Activated B cell treated with CpG ODN at 0.5 μM for 24 hours (primary cell): ENCODE measurements around the gene NPFF. TPM values are rescaled to one million over a fixed set of nuclear protein-coding genes. Genes with fewer than 3 reads are reported as not detected.
A peak's percentile ranks its signal among the peaks of the same experiment; 100 is the strongest.

Experiments
- ATAC-seq: fragments of 200-7000 bp; cut with Tn5 transposase; one replicate; pipeline ENCODE4 v1.10.0; 2021; ENCODE audit warnings: low read depth, mild to moderate bottlenecking, moderate library complexity
- CTCF ChIA-PET: fragments of 350-600 bp; sonication (Branson Sonifier 250); formaldehyde crosslinking; loops from one replicate; lab custom pipeline; 2021; ENCODE audit warnings: antibody characterized with exemption; lab: Charles Lee
- POLR2A ChIA-PET: fragments of 350-600 bp; sonication (Branson Sonifier 250); formaldehyde crosslinking; loops from one replicate; lab custom pipeline; 2021; ENCODE audit warnings: antibody characterized with exemption; lab: Charles Lee
- DNase-seq: peaks from one replicate; pipeline ENCODE4 v3.0.0; 2022
- H3K27ac Mint-ChIP-seq: one replicate; pipeline ENCODE4 v1.8.0; 2020; ENCODE audit warnings: mixed read lengths
- H3K27me3 Mint-ChIP-seq: one replicate; pipeline ENCODE4 v1.8.0; 2021; ENCODE audit warnings: mixed read lengths
- H3K36me3 Mint-ChIP-seq: one replicate; pipeline ENCODE4 v1.8.0; 2021; ENCODE audit warnings: low read depth, mixed read lengths
- H3K4me1 Mint-ChIP-seq: one replicate; pipeline ENCODE4 v1.8.0; 2021; ENCODE audit warnings: mixed read lengths
- H3K4me3 Mint-ChIP-seq: one replicate; pipeline ENCODE4 v1.8.0; 2020; ENCODE audit warnings: mild to moderate bottlenecking, mixed read lengths
- H3K9me3 Mint-ChIP-seq: one replicate; pipeline ENCODE4 v1.8.0; 2020; ENCODE audit warnings: mixed read lengths
- intact Hi-C: fragments of 100-400 bp; cut with micrococcal nuclease; formaldehyde crosslinking; loops from one replicate; pipeline ENCODE4 v1.15.1; 2024
- total RNA-seq: library from RNA; stranded (reverse); gene quantifications from 2 replicates; pipeline ENCODE4 v1.2.3, GENCODE V29; 2022
- TF ChIP-seq, protein P1 (sequence below): fragments of 200-600 bp; IDR thresholded peaks from one replicate; pipeline ENCODE4 v1.8.0; 2022; ENCODE audit warnings: antibody characterized with exemption, mild to moderate bottlenecking

Gene NPFF
- total RNA-seq, 1 donor from 2014 or later: not detected

GRCh38 chr12:53496752-53497032 lies 10.6 kb downstream of the NPFF start:
- ChIA-PET POLR2A (no interaction called here), CTCF (no interaction called here)
- no peak overlapping the region for H3K27ac Mint-ChIP-seq
- H3K4me3 Mint-ChIP-seq: no peak overlapping the region
- intact Hi-C loops: no loop called here
- no peaks in the 10 kb centered on the region for H3K27me3 Mint-ChIP-seq
- H3K4me1 Mint-ChIP-seq: peaks cover 45% of the 10 kb centered on the region
- DNase-seq: no peak
- TF ChIP-seq, protein P1, sequence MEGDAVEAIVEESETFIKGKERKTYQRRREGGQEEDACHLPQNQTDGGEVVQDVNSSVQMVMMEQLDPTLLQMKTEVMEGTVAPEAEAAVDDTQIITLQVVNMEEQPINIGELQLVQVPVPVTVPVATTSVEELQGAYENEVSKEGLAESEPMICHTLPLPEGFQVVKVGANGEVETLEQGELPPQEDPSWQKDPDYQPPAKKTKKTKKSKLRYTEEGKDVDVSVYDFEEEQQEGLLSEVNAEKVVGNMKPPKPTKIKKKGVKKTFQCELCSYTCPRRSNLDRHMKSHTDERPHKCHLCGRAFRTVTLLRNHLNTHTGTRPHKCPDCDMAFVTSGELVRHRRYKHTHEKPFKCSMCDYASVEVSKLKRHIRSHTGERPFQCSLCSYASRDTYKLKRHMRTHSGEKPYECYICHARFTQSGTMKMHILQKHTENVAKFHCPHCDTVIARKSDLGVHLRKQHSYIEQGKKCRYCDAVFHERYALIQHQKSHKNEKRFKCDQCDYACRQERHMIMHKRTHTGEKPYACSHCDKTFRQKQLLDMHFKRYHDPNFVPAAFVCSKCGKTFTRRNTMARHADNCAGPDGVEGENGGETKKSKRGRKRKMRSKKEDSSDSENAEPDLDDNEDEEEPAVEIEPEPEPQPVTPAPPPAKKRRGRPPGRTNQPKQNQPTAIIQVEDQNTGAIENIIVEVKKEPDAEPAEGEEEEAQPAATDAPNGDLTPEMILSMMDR: no peak
- no peak for ATAC-seq
- no peaks in the 10 kb centered on the region for H3K9me3 Mint-ChIP-seq
- H3K36me3 Mint-ChIP-seq: peaks cover 3% of the 10 kb centered on the region

- ChIA-PET CTCF (no interaction called here), POLR2A (no interaction called here)
- H3K9me3 Mint-ChIP-seq: no peaks in the 10 kb centered on the region
- intact Hi-C loops: no loop called here
- H3K36me3 Mint-ChIP-seq: peaks cover 2% of the 10 kb centered on the region
- TF ChIP-seq, protein P1: no peak
- no peak overlapping the region for H3K4me3 Mint-ChIP-seq
- H3K4me1 Mint-ChIP-seq: peaks cover 42% of the 10 kb centered on the region
- ATAC-seq (no peak), DNase-seq (no peak)
- no peak overlapping the region for H3K27ac Mint-ChIP-seq
- H3K27me3 Mint-ChIP-seq: no peaks in the 10 kb centered on the region
These were observed 11.2 kb downstream of the NPFF start for GRCh38 chr12:53495903-53496751.

- H3K4me1 Mint-ChIP-seq: peaks cover 28% of the 10 kb centered on the region
- H3K36me3 Mint-ChIP-seq: no peaks in the 10 kb centered on the region
- DNase-seq: no peak
- TF ChIP-seq, protein P1: no peak
- peak overlapping the region; percentile 87 for H3K4me3 Mint-ChIP-seq
- intact Hi-C loops: loop anchor here (1.0 to 2.0 kb wide), 3 partner anchors 8 to 173 kb away; partner anchors contain the start of genes AAAS, PRR13 and TARBP2
- H3K27ac Mint-ChIP-seq: peak overlapping the region; percentile 84
- ChIA-PET CTCF (interaction anchor here (1.0 to 1.4 kb wide), 4 partner anchors 12 to 170 kb away, joined by 3 to 7 read pairs (median 4); no protein-coding TSS in a partner anchor), POLR2A (interaction anchor here (0.6 to 3.5 kb wide), 5 partner anchors 8 to 52 kb away, joined by 3 to 18 read pairs (median 4); partner anchors contain the start of genes PRR13 and TARBP2)
- ATAC-seq: no peak
- H3K9me3 Mint-ChIP-seq: no peaks in the 10 kb centered on the region
- H3K27me3 Mint-ChIP-seq: no peaks in the 10 kb centered on the region
These were observed 13.5 kb downstream of the NPFF start for GRCh38 chr12:53493610-53494391.

DNA sequence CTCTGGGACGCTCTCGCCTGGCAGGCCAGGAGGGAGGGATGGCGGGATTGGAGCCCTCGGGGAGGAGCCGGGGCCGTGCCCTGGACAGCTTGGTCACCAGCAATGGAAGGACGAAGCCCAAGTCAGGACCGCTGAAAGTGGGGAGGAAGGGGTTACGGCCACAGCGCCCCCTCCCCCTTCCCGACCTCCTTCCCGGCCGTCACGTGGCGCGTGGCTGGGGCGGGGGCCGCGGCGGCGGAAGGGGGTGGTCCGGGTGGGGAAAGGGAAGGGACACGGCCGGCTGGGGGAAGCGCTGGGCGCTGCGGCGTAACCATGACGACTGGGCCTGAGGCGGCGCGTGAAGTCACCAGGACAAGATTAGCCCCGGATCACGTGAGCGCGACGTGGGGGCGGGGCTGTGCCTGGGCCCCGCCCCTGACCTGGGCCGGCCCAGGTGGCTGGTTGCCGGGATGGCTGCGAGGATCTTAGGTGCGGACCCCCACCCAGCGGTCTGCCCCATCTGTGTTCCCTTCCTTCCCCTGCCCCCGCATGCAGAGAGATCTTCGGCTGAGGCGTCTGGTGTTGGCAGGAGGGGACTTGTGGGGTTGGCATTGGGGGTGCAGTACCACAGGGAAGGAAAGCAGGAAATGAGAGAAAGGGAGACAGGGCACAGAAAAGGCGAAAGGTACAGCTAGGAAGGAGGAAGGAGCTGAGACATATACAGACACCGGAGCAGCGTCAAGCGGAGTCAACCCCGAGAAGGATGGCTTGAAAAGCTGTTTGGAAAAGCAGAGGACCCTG lies 14.3 kb downstream of the NPFF start:
- no peaks in the 10 kb centered on the region for H3K9me3 Mint-ChIP-seq
- H3K36me3 Mint-ChIP-seq: peaks cover 1% of the 10 kb centered on the region
- ChIA-PET CTCF (interaction anchor here (1.2 to 1.4 kb wide), 2 partner anchors 11 to 169 kb away, joined by 3 to 4 read pairs; no protein-coding TSS in a partner anchor), POLR2A (interaction anchor here (0.7 to 5.3 kb wide), 6 partner anchors 7 to 52 kb away, joined by 3 to 53 read pairs (median 6); partner anchors contain the start of genes MAP3K12, PRR13 and TARBP2)
- peak overlapping the region; percentile 84 for H3K27ac Mint-ChIP-seq
- TF ChIP-seq, protein P1: no peak
- DNase-seq: peak; percentile 95
- intact Hi-C loops: loop anchor here (1.0 to 2.0 kb wide), 3 partner anchors 8 to 172 kb away; partner anchors contain the start of genes AAAS, PRR13 and TARBP2
- peak; percentile 92 for ATAC-seq
- peaks cover 21% of the 10 kb centered on the region for H3K4me1 Mint-ChIP-seq
- no peaks in the 10 kb centered on the region for H3K27me3 Mint-ChIP-seq
- H3K4me3 Mint-ChIP-seq: peak overlapping the region; percentile 87
